ENCODE data around the gene HIKESHI.

- TF ChIP-seq CTCF (IDR thresholded peaks at IDR 0.05; ENCODE audit: low read length) (no peak), EZH2 (IDR thresholded peaks at IDR 0.05; ENCODE audit: borderline replicate concordance, low read length) (no peak)
These were observed 69.0 kb downstream of the HIKESHI start for GRCh38 chr11:86370922-86371594.
